ENCODE data around the gene PYY. TPM values are rescaled to one million over a fixed set of nuclear protein-coding genes. Genes with fewer than 3 reads are reported as not detected.
A peak's percentile ranks its signal among the peaks of the same experiment; 100 is the strongest.

PYY gene
- total RNA-seq, 1 experiment from 2014 or later = not detected

GRCh38 chr17:43938838-43939182 is 14.9 kb downstream of the PYY start:
- DNase-seq = no peak
- Mint-ChIP-seq H3K4me1 (ENCODE audit: low read depth, unreplicated experiment) (peaks cover 7% of the 10 kb centered on the region), H3K36me3 (ENCODE audit: insufficient read depth, unreplicated experiment) (peaks cover 12% of the 10 kb centered on the region), H3K4me3 (ENCODE audit: unreplicated experiment) (peak overlapping the region; percentile 11), H3K9me3 (ENCODE audit: unreplicated experiment) (no peaks in the 10 kb centered on the region), H3K27ac (ENCODE audit: unreplicated experiment) (no peak overlapping the region), H3K27me3 (ENCODE audit: insufficient read depth, unreplicated experiment) (peaks cover 6% of the 10 kb centered on the region)
- ChIA-PET POLR2A (no interaction called here), CTCF (interaction anchor here (0.6 to 2.6 kb wide), 10 partner anchors 23 to 425 kb away, joined by 3 to 11 read pairs (median 6); partner anchors contain the start of genes FAM171A2 and HDAC5)
- no peak for TF ChIP-seq CTCF (IDR thresholded peaks at IDR 0.05; ENCODE audit: insufficient read depth in 1 of 2, low read depth in 1 of 2, low read length in 1 of 2, severe bottlenecking in 1 of 2, unreplicated experiment in 1 of 2)
- intact Hi-C loops (cut with micrococcal nuclease; ENCODE audit: unreplicated experiment) = loop anchor here (1.0 kb wide), 1 partner anchor 29 kb away; no protein-coding TSS in a partner anchor
- Histone ChIP-seq H3K4me3 (ENCODE audit: low read depth, low read length) (no peak overlapping the region), H3K9me3 (no peaks in the 10 kb centered on the region), H3K4me1 (0 out of 2 replicates have a peak, but pooled peaks cover 3% of the 10 kb centered on the region), H3K36me3 (ENCODE audit: control insufficient read depth, insufficient read depth, low read length) (no peaks in the 10 kb centered on the region), H3K27me3 (replicated peaks; ENCODE audit: control insufficient read depth, insufficient read depth, low read length) (no peaks in the 10 kb centered on the region)
- no TSS peak for BruUV-seq (replicated peaks)

- Mint-ChIP-seq H3K4me1 (ENCODE audit: low read depth, unreplicated experiment) (peaks cover 7% of the 10 kb centered on the region), H3K9me3 (ENCODE audit: unreplicated experiment) (no peaks in the 10 kb centered on the region), H3K27ac (ENCODE audit: unreplicated experiment) (no peak overlapping the region), H3K4me3 (ENCODE audit: unreplicated experiment) (peak overlapping the region; percentile 80), H3K36me3 (ENCODE audit: insufficient read depth, unreplicated experiment) (peaks cover 12% of the 10 kb centered on the region), H3K27me3 (ENCODE audit: insufficient read depth, unreplicated experiment) (peaks cover 6% of the 10 kb centered on the region)
- CTCF ChIA-PET = no interaction called here
- Histone ChIP-seq H3K9me3 (no peaks in the 10 kb centered on the region), H3K4me1 (0 out of 2 replicates have a peak, but pooled peaks cover 3% of the 10 kb centered on the region), H3K36me3 (ENCODE audit: control insufficient read depth, insufficient read depth, low read length) (no peaks in the 10 kb centered on the region), H3K27me3 (replicated peaks; ENCODE audit: control insufficient read depth, insufficient read depth, low read length) (no peaks in the 10 kb centered on the region), H3K4me3 (ENCODE audit: low read depth, low read length) (no peak overlapping the region)
- TF ChIP-seq CTCF (IDR thresholded peaks at IDR 0.05; ENCODE audit: insufficient read depth in 1 of 2, low read depth in 1 of 2, low read length in 1 of 2, severe bottlenecking in 1 of 2, unreplicated experiment in 1 of 2) = no peak
- BruUV-seq (replicated peaks) = no TSS peak
- intact Hi-C loops (cut with micrococcal nuclease; ENCODE audit: unreplicated experiment) = no loop called here
- POLR2A ChIA-PET = interaction anchor here (0.5 kb wide), 1 partner anchor 427 kb away, joined by 6 read pairs; the partner anchor contains the start of gene FAM171A2
- no peak for DNase-seq
Measured at GRCh38 chr17:43936434-43936833, 17.3 kb downstream of the PYY start.

GRCh38 chr17:43935926-43936261 is 17.8 kb downstream of the PYY start:
- no peak for DNase-seq
- Histone ChIP-seq H3K27me3 (replicated peaks; ENCODE audit: control insufficient read depth, insufficient read depth, low read length) (no peaks in the 10 kb centered on the region), H3K36me3 (ENCODE audit: control insufficient read depth, insufficient read depth, low read length) (no peaks in the 10 kb centered on the region), H3K4me3 (ENCODE audit: low read depth, low read length) (no peak overlapping the region), H3K9me3 (no peaks in the 10 kb centered on the region), H3K4me1 (0 out of 2 replicates have a peak, but pooled peaks cover 5% of the 10 kb centered on the region)
- peaks cover 9% of the 10 kb centered on the region for H3K4me1 Mint-ChIP-seq (ENCODE audit: low read depth, unreplicated experiment)
- H3K27me3 Mint-ChIP-seq (ENCODE audit: insufficient read depth, unreplicated experiment) = peaks cover 6% of the 10 kb centered on the region
- no peak for TF ChIP-seq CTCF (IDR thresholded peaks at IDR 0.05; ENCODE audit: insufficient read depth in 1 of 2, low read depth in 1 of 2, low read length in 1 of 2, severe bottlenecking in 1 of 2, unreplicated experiment in 1 of 2)
- no peak overlapping the region for H3K27ac Mint-ChIP-seq (ENCODE audit: unreplicated experiment)
- ChIA-PET CTCF (no interaction called here), POLR2A (interaction anchor here (0.5 kb wide), 1 partner anchor 428 kb away, joined by 6 read pairs; the partner anchor contains the start of gene FAM171A2)
- no peaks in the 10 kb centered on the region for H3K9me3 Mint-ChIP-seq (ENCODE audit: unreplicated experiment)
- no TSS peak for BruUV-seq (replicated peaks)
- peaks cover 12% of the 10 kb centered on the region for H3K36me3 Mint-ChIP-seq (ENCODE audit: insufficient read depth, unreplicated experiment)
- H3K4me3 Mint-ChIP-seq (ENCODE audit: unreplicated experiment) = no peak overlapping the region
- intact Hi-C loops (cut with micrococcal nuclease; ENCODE audit: unreplicated experiment) = no loop called here
